Activated CD4-positive, alpha-beta T cell treated with anti-CD3 and anti-CD28 coated beads for 24 hours (primary cell): ENCODE data around the gene ANKRD12.

Experiments used
- DNase-seq, 2 donors: peaks; one replicate each; pipeline ENCODE4 v3.0.0-alpha.2; 2020; ENCODE audit warnings: low read depth in 2 of 2

Gene ANKRD12

DNA sequence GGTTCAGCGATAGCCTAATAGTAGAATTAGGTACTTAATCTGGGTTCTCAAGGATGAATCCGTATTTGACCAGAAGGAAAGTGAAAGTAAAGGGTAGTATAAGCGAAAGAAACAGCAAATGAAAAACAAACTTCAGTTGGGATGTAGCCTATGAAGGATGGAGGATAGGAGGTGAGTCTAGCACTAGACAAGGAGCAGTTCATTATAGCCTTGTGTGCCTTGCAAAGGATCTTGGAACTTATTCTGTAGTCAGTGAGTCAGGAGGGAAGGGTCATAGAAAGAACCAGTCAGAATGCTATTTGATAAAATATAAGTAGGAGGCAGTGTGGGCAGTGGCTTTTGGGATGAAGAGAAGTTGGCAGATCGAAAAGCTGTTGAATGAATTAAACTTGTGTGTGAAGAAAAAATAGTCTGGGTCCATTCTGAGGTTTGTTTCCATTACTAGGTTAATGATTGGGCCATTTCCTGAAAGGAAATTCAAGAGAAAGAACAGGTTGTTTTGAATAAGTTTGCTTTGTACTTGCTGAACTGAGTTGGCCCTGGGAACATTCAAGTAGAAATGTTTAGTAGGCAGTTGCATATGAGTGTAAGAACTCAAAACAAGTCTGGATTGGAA, 48.5 kb downstream of the ANKRD12 start:
- DNase-seq: no peak

GRCh38 chr18:9188359-9189231, 52.0 kb downstream of the ANKRD12 start:
- no peak for DNase-seq

GRCh38 chr18:9189491-9189890, 52.9 kb downstream of the ANKRD12 start:
- DNase-seq: no peak

DNA sequence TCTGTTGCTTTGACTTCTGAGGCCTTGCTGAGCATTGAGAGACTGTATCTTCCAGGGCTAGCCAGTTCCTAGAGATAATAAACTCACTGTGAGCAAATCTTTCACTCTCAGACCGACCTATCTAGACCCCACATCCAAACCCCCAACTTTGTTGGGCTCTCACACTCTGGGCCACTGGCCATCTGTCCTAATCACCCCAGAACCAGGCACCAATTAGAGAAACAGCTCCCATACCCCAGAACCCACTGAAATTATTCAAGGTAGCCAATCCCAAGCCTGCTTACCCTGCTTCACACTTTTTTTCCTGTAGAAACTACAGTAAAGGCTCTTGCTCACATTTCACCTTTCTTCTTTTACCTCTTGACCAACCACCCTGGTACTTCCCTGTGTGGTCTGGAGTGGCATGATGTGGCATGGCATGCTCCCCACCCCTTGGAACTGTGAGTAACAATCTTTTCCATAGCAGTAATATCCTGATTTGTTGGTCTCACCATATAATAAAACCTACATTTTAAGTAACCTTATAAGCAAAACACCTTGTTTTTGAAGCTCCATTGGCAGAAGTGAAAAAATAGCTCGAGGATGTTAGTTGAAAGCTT, 55.2 kb downstream of the ANKRD12 start:
- DNase-seq: no peak

GRCh38 chr18:9193031-9193430, 56.5 kb downstream of the ANKRD12 start:
- DNase-seq: no peak

DNA sequence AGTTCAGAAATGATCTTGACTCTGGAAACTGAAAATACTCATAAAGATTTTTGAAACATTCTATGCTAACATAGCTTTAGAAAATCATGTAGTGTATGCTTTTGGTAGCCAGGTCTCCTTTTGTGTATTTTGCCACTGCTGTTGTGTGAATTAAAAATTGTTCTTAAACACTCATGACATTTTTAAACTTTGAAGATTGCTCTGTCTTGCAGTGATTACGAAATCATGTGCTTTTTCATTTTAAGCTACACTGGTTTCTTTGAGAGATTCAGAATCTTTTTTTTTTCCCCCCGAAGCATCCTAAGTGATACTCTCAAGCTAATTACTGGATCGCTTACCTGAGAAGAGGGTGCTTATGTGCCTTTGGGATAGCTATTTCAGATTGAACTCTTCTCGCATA, 60.0 kb downstream of the ANKRD12 start:
- DNase-seq: no peak

- DNase-seq: no peak
These were observed 63.1 kb downstream of the ANKRD12 start for GRCh38 chr18:9199681-9200080.

- DNase-seq: no peak
These were observed 64.6 kb downstream of the ANKRD12 start for GRCh38 chr18:9201224-9201623.

GRCh38 chr18:9204659-9205058, 68.1 kb downstream of the ANKRD12 start:
- no peak for DNase-seq

DNA sequence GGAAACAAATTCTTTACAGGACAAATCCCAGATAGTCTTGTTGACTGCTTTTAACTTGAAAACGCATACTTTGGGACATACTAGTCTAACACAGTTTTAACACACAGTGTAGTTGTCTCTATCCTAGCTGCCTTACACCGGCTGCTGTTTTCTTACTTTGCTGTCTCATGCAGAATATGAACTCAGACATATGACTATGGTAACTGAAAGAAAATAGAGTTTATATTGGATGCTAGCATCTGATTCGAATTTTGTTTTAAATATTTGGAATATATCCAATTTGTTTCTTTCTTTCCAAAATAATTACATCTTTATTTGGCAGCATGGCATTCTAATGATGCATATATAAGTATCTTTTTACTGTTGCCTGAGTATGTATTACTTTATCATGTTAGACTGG, 69.8 kb downstream of the ANKRD12 start:
- DNase-seq: no peak

- DNase-seq: no peak
These were observed 72.7 kb downstream of the ANKRD12 start for GRCh38 chr18:9209279-9209678.

DNA sequence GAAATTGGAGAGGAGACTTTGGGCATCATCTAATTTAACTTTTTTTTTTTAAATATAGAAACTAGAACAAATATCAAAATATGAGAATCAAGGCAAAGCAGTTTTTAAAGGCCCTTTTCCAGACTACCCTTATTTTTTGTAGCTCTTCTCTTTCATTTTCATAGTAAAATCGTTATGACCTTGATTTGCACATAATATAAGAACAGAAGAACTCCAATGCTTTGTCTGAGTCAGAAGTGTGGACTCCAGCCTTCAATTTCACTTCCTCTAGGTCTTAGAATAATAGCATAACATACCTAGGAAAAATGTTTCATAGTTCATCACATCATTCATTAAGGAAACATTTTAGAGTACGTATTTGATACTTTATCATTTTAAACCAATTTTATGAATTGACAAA, 74.4 kb downstream of the ANKRD12 start:
- DNase-seq: no peak

- no peak for DNase-seq
These were observed 75.4 kb downstream of the ANKRD12 start for GRCh38 chr18:9211955-9212354.

DNA sequence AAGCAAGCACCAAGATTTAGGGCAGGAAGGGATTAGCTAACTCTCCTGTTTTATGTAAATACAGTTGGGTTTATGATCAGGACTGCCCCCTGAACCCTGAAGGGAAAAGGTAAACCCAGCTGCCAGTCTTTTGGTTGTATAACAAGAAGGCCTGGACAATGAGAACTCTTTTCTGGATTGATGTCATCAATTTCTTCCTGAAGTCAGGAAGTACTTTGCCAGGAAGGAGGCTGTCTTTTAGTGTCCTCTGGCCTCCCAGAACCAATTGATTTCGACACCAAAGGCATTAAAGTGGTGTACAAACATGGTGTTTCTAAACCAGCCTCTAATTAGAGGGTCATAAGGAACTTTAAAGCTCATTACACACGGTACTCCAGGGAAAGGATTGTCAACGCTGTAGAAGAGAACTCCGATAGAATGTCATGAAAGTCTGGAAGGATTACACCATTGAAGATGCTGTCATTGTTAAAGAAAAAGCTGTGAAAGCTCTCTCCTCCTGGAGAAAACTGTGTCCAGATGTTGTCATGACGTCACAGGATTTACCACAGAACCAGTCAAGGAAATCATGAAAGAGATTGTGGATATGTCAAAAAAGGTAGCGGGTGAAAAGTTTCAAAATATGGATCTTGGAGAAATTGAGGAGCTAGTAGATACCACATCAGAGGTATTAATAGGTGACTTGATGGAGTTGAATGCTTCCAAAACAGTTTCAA, 78.8 kb downstream of the ANKRD12 start:
- DNase-seq: no peak

DNA sequence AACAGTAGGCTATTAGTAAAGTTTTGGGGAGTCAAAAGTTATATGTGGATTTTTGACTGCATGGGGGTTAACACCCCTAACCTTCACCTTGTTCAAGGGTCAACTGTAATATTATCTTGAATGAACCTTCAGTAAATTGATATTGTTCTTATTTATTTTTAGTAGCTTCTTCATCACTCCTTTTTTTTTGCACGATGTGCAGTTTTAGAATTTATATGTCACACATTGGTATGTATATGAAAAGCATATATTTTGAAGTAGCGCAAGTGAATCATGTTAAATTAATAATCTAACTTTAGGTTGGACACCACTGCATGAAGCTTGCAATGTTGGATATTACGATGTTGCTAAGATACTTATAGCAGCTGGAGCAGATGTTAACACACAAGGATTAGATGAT, 79.9 kb downstream of the ANKRD12 start:
- DNase-seq: no peak

- no peak for DNase-seq
These were observed 81.3 kb downstream of the ANKRD12 start for GRCh38 chr18:9217743-9218451.

DNA sequence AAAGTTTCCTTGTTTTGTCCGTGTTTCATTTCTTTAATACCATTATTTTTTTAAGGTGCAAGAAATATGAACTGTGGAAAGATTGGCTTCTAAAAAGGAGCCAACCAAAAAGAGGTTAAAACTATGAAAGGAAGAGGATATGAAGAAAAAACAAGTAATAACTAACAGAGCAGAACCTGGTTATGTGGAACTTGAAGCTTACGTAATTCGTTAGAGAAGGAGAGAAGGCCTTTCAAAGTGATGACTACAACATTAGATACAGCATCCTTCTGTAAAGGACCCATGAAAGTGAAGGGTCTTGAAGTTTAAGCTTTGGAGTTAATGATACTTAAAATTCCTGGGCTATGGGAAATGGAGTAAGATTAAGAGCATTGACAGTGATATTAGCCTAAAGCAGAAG, 84.5 kb downstream of the ANKRD12 start:
- DNase-seq: no peak

GRCh38 chr18:9221661-9222060, 85.1 kb downstream of the ANKRD12 start:
- DNase-seq: no peak

DNA sequence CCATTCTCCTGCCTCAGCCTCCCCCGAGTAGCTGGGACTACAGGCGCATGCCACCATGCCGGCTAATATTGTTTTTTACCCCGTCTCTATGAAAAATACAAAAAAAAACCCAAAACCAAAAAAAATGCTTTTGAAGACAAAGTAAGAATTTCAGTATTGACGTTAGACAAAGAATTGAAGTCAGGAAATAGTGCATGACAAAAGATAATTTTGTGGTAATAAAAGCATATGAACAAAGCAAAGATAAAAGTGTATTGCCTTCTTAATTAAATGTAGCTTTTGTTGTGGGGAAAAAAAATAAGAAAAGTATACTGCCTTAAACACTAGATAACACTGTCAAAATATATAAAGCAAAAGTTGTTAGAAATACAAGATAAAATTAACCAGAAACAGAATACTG, 86.8 kb downstream of the ANKRD12 start:
- DNase-seq: no peak

DNA sequence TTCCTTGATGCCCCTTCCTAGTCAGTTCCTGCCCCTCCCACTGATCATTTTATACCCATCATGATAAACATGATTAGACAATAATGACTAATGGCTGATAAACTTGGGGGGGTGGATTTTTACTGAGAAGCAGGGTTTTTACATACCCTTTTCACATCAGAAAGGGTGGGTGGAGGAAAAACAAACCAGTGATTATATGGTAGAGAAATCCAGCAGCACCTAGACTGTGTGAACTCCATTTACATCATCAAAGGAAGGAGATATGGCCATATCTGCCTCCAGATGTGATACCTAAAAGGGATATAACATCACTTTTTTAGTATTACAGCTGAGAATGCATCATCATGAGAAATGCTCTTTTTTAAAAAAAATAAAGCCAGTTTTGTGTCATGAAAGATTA, 89.9 kb downstream of the ANKRD12 start:
- DNase-seq: no peak

- DNase-seq: no peak
These were observed 95.4 kb downstream of the ANKRD12 start for GRCh38 chr18:9231852-9232486.
